ENCODE data around the gene DDX46. TPM values are rescaled to one million over a fixed set of nuclear protein-coding genes. Genes with fewer than 3 reads are reported as not detected.

Gene DDX46
- total RNA-seq, 1 donor from 2014 or later = 59.4 TPM

GRCh38 chr5:134879456-134879855 lies 120.9 kb downstream of the DDX46 start:
- H3K36me3 Mint-ChIP-seq (ENCODE audit: low read depth, unreplicated experiment) = peaks cover 5% of the 10 kb centered on the region
- no peak overlapping the region for H3K4me3 Mint-ChIP-seq (ENCODE audit: unreplicated experiment)
- H3K27me3 Mint-ChIP-seq (ENCODE audit: unreplicated experiment) = no peaks in the 10 kb centered on the region
- H3K27ac Mint-ChIP-seq (ENCODE audit: unreplicated experiment) = no peak overlapping the region
- peaks cover 10% of the 10 kb centered on the region for H3K4me1 Mint-ChIP-seq (ENCODE audit: unreplicated experiment)
- H3K9me3 Mint-ChIP-seq (ENCODE audit: unreplicated experiment) = no peaks in the 10 kb centered on the region
- TF ChIP-seq CTCF (IDR thresholded peaks at IDR 0.05; ENCODE audit: unreplicated experiment) = no peak
- no peak for DNase-seq (ENCODE audit: low spot score)

Other genes with a start within 250 kb of the DDX46 start
- gene JADE2, start 233.1 kb upstream of the DDX46 start, total RNA-seq (ENCODE audit: unreplicated experiment) = 3.0 TPM
- 30.9 TPM for gene SAR1B, start 126.0 kb upstream of the DDX46 start, total RNA-seq (ENCODE audit: unreplicated experiment)
- 17.6 TPM for gene SEC24A, start 110.0 kb upstream of the DDX46 start, total RNA-seq (ENCODE audit: unreplicated experiment)
- gene CAMLG, start 20.2 kb upstream of the DDX46 start, total RNA-seq (ENCODE audit: unreplicated experiment) = 35.6 TPM
- gene C5orf24, start 87.2 kb downstream of the DDX46 start, total RNA-seq (ENCODE audit: unreplicated experiment) = 43.5 TPM
- 40.5 TPM for gene TXNDC15, start 115.6 kb downstream of the DDX46 start, total RNA-seq (ENCODE audit: unreplicated experiment)
- gene PCBD2, start 146.4 kb downstream of the DDX46 start, total RNA-seq (ENCODE audit: unreplicated experiment) = 7.7 TPM
- gene CATSPER3, start 209.1 kb downstream of the DDX46 start, total RNA-seq (ENCODE audit: unreplicated experiment) = 0.33 TPM

Data from endothelial cell (in vitro differentiated cells).